H1 (cell line): Measurements from ENCODE around the gene MAGEB2. TPM values are rescaled to one million over a fixed set of nuclear protein-coding genes. Genes with fewer than 3 reads are reported as not detected.

Experiments used
- NANOG ChIP-seq: IDR thresholded peaks from 2 replicates; pipeline ENCODE4 v1.6.1; 2011; ENCODE audit warnings: low read length, low read depth, mild to moderate bottlenecking, inconsistent platforms; ENCODE audit not compliant: insufficient read depth, poor library complexity, severe bottlenecking
- RAD21 ChIP-seq, 2 experiments: IDR thresholded peaks in 1 of 2; conservative IDR thresholded peaks in 1 of 2; 2 replicates each; pipeline ENCODE4 v1.6.1; 2011; ENCODE audit warnings: low read depth in 2 of 2, low read length in 2 of 2, improper control_type of control experiment in 1 of 2, inconsistent platforms in 1 of 2, mild to moderate bottlenecking in 1 of 2, moderate library complexity in 1 of 2
- polyA plus RNA-seq, 7 experiments: library from polyadenylated mRNA; depleted of rRNA in 3 of 7; stranded (reverse) in 5 of 7; unstranded in 2 of 7; fragments of >200 nt in 5 of 7; fragments of 200-250 nt in 2 of 7; gene quantifications; 1 replicate in 5 of 7; 2 replicates in 1 of 7; 4 replicates in 1 of 7; pipeline versions ENCODE4 v1.2.1 to v1.2.3, GENCODE V29; 2011 to 2013; ENCODE audit warnings: missing spikeins in 2 of 7, mixed read lengths in 2 of 7
- total RNA-seq: library from RNA; stranded (reverse); fragmentation: NEBNext Ultra II Directional; extraction: Animal tissue kit (Norgen Biotek cat#: 25700); gene quantifications from 2 replicates; pipeline ENCODE4 v1.2.1, GENCODE V29; 2021

The MAGEB2 gene
- total and polyA plus RNA-seq, 2 of the 8 experiments (the other 6 are each of a cell fraction or from before 2014, with no cell fraction given), result not detected

DNA sequence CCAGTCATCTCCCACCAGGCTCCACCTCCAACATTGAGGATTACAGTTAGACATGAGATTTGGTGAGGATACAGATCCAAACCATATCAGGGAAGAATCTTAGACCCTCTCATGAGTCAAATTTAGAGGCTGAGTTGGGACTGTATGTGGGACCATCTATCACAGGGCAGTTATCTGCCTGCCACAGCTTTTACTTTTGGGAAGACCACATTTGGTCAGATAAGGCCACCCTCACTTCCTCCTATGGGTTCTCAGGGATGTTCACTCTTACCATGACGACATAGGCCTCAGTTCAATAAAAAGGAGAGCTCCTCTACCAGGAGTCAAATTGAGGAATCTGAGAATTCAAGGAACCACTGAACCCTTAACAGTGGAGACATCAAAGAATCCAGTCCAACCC lies 2.1 kb downstream of the MAGEB2 start (continued):
- TF ChIP-seq RAD21 (IDR thresholded peaks at IDR 0.05 in 1 of 2, conservative IDR thresholded peaks at IDR 0.05 in 1 of 2; ENCODE audit: low read depth in 2 of 2, low read length in 2 of 2) (no peak), NANOG (no peak)
